ENCODE data around the gene PLA2G2D. TPM values are rescaled to one million over a fixed set of nuclear protein-coding genes. Genes with fewer than 3 reads are reported as not detected.

The PLA2G2D gene
- total and polyA plus RNA-seq, 12 donors, result not detected

DNA sequence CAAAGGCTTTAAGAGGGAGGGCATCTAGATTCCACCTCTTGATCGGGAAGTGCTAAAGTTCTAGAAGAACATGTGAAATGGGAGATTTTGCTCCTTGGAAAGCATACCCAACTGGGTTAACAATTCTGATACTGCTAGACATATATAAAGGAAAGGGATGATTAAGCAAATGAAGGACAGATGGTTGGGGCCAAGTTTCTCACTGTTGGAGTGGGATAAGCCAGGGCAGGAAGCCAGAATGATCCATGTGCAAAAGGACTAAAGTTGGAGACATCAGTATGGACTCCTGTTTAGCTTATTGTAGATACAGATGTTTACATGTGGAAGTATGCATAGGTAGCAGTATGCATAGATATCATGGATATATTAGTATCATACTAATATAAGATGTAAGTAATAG is 32.5 kb downstream of the PLA2G2D start:
- no peaks in the 10 kb centered on the region for H3K36me3 ChIP-seq (replicated peaks in 1 of 2)
- TF ChIP-seq, protein P1, sequence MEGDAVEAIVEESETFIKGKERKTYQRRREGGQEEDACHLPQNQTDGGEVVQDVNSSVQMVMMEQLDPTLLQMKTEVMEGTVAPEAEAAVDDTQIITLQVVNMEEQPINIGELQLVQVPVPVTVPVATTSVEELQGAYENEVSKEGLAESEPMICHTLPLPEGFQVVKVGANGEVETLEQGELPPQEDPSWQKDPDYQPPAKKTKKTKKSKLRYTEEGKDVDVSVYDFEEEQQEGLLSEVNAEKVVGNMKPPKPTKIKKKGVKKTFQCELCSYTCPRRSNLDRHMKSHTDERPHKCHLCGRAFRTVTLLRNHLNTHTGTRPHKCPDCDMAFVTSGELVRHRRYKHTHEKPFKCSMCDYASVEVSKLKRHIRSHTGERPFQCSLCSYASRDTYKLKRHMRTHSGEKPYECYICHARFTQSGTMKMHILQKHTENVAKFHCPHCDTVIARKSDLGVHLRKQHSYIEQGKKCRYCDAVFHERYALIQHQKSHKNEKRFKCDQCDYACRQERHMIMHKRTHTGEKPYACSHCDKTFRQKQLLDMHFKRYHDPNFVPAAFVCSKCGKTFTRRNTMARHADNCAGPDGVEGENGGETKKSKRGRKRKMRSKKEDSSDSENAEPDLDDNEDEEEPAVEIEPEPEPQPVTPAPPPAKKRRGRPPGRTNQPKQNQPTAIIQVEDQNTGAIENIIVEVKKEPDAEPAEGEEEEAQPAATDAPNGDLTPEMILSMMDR (IDR thresholded peaks at IDR 0.05), result no peak
- H3K9me3 ChIP-seq (replicated peaks in 1 of 3), result no peaks in the 10 kb centered on the region
- no peak overlapping the region for H3K27ac ChIP-seq
- no peak overlapping the region for H3K4me3 ChIP-seq
- no peak for DNase-seq
- H3K4me1 ChIP-seq (replicated peaks in 1 of 2), result no peaks in the 10 kb centered on the region
- no peaks in the 10 kb centered on the region for H3K27me3 ChIP-seq
- intact Hi-C loops (cut with DNase I), result no loop called here
- 84 to 100% (median 94%) methylated on average over 1 of the region's 1 CpG for WGBS, 4 donors

DNA sequence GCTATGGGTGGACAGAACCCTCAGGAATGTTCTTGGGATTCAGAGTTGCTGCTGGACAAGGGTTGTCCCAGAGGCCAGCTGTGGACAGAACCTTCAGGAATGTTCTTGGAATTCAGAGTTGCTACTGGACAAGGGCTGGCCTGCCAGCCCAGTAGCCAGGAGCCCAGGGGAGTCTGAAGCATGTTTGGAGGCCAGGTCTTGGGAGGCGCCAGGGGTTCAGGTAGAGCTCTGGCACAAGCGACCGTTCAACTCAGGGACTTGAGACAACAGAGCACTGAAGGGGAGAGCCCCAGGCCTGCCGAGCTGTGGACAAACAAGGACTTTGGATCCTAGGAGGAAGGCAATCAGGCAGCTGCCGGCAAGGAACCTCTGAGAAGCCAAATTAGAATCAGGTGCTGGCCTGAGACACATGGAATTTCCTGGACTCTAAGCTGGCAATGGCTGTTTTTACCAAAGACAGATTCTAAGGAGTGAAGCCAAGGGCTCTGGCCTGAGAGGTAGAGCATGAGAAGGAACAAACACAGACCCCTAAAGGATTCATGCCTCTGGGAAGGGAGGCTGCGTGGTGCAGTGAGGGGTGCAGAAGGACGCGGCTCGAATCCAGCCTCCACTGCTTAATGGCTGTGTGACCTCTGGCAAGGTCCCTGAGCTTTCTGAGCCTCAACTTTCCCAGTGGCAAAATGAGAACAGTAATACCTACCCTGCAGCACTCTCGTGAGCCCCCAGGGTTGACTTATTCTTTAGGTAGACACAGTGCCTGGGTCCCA is 36.0 kb downstream of the PLA2G2D start:
- no peaks in the 10 kb centered on the region for H3K27me3 ChIP-seq
- no peak overlapping the region for H3K4me3 ChIP-seq
- no peaks in the 10 kb centered on the region for H3K36me3 ChIP-seq (replicated peaks in 1 of 2)
- H3K4me1 ChIP-seq (replicated peaks in 1 of 2), result no peaks in the 10 kb centered on the region
- TF ChIP-seq, protein P1 (IDR thresholded peaks at IDR 0.05), result no peak
- no peak for TF ChIP-seq POLR2A (IDR thresholded peaks at IDR 0.05)
- H3K9me3 ChIP-seq (replicated peaks in 1 of 3), result no peaks in the 10 kb centered on the region
- 88 to 94% (median 92%) methylated on average over 5 to 10 of the region's 10 CpGs for WGBS, 4 donors
- no peak for DNase-seq
- intact Hi-C loops (cut with DNase I), result no loop called here
- no peak overlapping the region for H3K27ac ChIP-seq

DNA sequence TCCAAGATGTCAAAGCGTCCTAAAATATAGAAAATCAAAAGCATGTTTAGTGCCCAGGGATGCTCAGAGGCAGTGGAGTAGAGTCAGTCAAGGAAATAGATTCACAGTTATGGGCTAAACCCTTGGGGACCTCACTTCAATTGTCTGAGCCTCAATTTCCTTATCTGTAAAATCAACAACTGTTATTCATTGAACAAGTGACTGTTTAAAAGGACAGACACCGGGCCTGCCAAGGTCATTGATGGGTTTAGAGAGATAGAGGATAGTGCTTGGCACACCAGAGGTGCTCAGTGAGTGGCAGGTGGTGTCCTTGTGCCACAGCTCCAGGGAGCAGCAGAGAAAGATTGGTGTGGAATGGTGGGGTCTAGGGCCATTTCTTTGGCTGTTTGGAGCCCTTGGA is 36.6 kb downstream of the PLA2G2D start:
- intact Hi-C loops (cut with DNase I), result no loop called here
- Histone ChIP-seq H3K4me1 (replicated peaks in 1 of 2) (no peaks in the 10 kb centered on the region), H3K9me3 (replicated peaks in 1 of 3) (no peaks in the 10 kb centered on the region), H3K36me3 (replicated peaks in 1 of 2) (no peaks in the 10 kb centered on the region), H3K4me3 (no peak overlapping the region), H3K27me3 (no peaks in the 10 kb centered on the region), H3K27ac (no peak overlapping the region)
- no peak for DNase-seq
- no peak for TF ChIP-seq POLR2A (IDR thresholded peaks at IDR 0.05)
- TF ChIP-seq, protein P1 (IDR thresholded peaks at IDR 0.05), result no peak
- WGBS, 4 donors, result 56 to 71% (median 63%) methylated on average over 2 of the region's 2 CpGs

DNA sequence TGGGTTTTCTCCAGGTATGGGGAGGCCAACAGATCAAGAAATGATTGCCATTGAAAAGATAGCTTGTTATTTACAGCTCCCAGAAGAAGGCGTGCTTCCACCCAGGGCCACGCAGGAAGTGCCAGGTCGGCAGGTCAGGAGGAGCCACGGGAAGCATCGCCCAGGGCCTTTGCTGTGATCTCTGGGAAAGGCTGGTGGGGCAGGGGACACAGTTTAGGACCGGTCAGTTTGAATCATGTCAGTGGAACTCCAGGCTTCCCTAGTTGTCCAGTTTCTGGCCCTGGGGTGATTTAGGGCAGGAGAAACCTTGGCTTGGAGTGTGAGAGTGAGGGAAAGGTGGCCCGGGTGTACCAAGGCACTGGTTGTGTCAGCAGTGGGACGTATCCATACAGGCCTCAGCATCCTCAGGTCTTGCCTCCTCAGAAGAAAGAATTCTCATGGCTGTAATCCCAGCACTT is 38.0 kb downstream of the PLA2G2D start:
- Histone ChIP-seq H3K27ac (no peak overlapping the region), H3K27me3 (no peaks in the 10 kb centered on the region), H3K4me1 (replicated peaks in 1 of 2) (no peaks in the 10 kb centered on the region), H3K9me3 (replicated peaks in 1 of 3) (no peaks in the 10 kb centered on the region), H3K36me3 (replicated peaks in 1 of 2) (no peaks in the 10 kb centered on the region), H3K4me3 (no peak overlapping the region)
- 63 to 73% (median 70%) methylated on average over 6 to 8 of the region's 8 CpGs for WGBS, 4 donors
- intact Hi-C loops (cut with DNase I), result no loop called here
- no peak for DNase-seq
- TF ChIP-seq, protein P1 (IDR thresholded peaks at IDR 0.05), result no peak
- TF ChIP-seq POLR2A (IDR thresholded peaks at IDR 0.05), result no peak
